HG02571 (cell line): ENCODE results near the gene CUBN.

Experiments used
- ATAC-seq: cut with Tn5 transposase; IDR thresholded peaks from one replicate; pipeline ENCODE4 v1.9.1; 2021; ENCODE audit warnings: mild to moderate bottlenecking, moderate library complexity; ENCODE audit not compliant: unreplicated experiment

CUBN gene

DNA sequence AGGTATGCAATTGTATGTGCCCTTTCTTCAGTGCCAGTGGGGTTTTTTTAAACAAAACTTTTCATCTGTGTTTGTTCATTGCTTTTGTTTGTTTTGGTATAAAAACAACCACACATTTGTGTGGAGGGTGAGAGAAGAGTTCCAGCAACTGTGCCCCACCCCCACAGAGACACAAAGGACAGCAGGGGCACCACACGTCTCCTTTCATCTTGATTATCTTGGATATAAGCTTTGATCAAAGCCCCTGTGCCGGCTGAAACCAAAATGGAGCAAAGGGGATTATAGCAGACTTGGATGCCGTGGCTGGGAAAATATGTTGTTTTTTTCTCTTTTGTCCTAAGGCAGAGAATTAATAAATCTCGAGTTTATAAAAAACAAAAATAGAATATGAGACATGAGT is 200.5 kb downstream of the CUBN start:
- ATAC-seq: no peak

DNA sequence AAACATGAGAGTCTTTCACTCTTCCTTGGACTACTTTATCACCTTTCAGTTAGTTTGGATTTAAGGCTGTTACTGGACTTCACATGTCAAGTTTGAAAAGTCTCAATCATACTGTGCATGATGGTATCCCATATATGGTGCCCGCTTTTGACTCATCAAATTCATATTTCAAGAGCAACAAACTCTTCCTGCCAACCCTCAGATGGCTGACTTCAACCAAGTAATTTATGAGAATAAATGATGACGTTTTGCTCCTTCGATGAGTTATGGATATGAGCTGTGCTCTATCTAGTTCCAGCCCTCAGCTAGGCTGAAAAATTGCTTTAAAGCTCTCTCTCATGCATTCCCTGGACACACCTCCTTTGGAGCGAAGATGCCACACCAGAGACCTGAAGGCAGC is 202.1 kb downstream of the CUBN start:
- ATAC-seq: no peak

DNA sequence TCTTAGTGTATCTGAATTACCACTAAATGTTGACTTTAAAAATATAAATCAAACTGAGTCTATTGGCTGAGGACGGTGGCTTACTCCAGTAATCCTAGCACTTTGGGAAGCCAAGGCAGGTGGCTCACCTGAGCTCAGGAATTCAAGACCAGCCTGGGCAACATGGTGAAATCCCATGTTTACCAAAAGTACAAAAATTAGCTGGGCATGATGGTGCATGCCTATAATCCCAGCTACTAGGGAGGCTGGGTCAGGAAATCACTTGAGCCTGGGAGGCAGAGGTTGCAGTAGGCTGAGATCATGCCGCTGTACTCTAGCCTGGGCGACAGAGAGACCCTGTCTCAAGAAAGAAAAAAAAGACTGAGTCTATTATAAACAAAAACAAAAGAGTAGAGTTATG is 205.9 kb downstream of the CUBN start:
- no peak for ATAC-seq

DNA sequence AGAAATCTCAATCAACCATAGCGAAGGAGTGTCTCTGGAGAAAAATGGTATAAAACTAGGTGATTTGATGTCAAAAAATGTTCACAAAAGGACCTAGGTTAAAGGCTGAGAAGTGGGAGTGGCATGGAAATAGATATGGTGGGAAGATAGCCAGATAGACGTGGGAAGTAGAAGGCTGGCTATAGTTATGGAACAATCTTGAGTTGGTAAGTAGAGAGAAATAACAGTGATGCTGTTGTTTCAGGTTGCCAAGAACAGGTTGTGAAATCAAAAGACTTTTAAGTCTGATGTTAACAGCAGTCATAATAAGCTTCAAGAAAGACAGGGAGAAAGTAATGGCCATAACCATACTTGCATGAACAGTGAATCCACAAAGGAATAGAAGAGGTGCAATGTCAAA is 206.3 kb downstream of the CUBN start:
- no peak for ATAC-seq

DNA sequence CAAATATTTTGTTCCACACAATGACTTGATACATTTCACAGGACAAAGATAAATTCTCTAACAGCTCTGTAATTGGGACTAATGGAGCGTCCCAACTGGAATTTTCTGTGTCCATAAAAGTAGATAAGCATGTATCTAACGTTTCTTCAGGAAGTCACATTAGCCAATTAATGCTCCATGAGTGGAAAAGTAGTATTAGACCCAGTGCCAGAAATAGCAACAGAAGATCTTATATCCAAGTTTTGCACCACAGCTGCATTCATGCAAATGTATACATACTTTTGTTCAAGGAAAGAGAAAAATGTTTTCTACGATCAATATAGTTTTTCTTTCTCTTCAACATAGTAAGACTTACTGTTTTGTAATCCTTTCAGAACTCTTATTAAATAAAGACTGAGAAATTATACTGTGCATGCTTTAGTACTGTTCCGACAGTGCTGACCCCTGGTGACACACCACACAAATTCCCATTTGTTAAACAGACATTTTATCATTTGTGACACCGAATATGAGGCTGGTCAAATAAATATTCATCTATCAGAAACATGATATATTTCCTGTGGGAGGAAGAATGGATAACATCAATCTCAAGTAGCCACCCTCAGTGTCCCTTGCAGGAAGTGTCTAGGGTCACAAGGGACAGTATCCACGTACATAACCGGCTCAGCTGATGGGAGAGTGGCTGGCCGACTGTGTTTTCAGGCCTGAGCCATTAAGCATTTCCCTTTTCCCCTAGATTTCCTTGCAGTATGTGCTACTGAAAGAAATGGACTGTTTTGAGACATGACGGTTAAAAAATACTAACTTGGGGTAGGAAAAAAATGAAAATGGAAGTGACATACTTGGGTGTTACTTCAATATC is 210.3 kb downstream of the CUBN start:
- ATAC-seq: no peak

DNA sequence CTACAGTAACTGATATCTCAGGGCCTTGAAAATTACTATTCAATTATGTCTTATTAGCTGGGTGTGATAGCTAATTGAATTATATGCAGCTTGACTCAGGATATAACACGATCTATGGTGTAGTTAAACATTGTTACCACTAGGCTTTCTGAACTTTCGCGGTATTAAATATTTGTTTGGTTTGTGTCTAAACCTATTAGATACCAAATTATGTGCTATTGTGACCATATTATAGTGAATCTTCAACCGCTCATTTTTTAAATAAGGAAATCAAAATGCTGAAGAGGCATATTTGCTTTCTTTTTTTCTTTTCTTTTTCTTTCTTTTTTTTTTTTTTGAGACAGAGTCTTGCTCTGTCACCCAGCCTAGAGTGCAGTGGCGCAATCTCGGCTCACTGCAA is 213.1 kb downstream of the CUBN start:
- no peak for ATAC-seq

DNA sequence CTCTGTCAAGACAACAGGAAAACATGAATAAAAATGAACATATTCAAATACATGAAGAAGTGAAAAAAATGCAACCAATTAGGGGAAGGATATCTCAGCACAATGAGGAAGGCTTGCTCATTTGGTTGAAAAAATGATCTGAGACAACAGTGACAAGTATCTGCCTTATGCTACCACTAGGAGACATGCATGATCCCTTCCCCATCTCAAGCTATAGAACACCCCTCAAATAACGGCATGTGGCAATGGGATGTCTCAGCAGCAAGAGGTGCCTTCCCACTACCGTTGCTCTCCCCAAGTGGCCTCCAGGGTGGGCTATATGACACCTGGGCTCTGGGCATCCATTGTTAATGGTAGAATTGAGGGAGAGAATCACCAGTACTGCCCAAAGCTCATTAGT is 214.3 kb downstream of the CUBN start:
- ATAC-seq: no peak

DNA sequence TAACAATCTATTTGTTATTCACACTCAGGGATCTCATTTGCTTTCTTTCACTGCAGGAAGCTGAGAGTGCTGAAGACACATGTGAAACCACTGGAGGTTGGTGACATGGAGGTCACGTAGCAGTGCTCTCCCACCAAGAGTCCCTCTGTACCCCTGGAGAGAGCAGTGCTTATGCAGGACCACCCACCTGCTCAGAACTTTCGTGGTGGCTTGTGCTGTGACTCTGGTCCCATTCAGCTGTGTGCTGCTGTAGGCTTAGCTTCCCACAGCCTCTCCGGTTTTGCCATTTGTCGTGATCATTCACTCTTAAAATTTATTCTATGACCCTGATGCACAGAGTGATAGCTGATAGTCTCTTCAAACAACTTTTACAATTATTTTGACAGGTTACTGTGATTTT is 216.3 kb downstream of the CUBN start:
- ATAC-seq: no peak

DNA sequence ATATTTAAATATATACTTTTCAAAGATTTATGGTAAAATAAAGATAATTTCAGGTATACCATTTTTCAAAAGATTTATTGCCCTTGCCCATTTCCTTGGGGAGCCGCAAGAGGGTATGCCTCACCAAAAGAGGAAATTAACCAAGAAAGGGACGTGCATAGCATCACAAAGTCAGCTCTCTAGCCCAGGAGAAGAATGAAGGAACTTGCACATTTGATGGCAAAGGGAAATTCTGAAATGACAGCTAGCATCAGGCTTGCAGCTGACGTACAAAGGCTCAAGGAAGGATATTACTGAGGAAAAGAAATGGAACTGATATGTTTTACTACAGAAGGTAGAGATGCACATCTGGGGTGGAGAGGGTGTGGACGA is 218.8 kb downstream of the CUBN start:
- no peak for ATAC-seq

DNA sequence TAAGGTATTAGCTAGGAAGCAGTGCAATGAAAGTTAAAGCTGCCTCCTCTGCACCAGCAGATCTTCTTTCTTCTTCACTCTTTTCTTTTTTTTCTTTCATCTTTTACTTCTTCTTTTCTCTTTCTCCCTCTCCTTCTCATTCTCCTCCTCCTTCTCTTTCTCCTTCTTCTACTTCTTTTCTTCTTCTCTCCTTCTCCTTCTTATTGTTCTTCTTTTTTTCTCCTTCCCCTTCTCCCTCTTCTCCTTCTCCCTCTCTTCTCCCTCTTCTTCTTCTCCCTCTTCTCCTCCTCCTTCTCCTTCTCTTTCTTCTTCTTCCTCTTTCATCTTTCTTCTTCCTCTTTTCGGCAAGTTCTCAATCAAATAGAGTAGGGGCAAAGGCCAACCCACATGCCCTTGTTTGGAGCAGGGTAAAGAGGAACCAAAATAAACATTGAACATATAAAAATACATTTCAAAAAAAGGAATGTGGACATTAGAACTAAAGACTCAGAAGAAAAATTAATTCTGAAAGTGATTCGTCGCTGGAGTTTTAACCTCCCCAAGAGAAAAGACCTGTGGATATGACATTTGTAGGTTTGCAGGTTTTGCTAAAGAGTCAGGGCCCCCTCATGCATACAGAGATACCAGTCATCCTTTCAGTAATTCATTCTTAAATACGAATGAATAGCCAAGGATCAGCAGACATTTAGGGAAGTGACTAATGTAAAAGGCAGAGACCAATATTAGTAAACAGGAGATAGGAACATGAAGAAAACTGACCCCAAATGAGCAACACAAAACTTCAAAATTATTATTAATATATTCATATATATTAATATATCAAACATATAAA is 219.4 kb downstream of the CUBN start:
- ATAC-seq: no peak

DNA sequence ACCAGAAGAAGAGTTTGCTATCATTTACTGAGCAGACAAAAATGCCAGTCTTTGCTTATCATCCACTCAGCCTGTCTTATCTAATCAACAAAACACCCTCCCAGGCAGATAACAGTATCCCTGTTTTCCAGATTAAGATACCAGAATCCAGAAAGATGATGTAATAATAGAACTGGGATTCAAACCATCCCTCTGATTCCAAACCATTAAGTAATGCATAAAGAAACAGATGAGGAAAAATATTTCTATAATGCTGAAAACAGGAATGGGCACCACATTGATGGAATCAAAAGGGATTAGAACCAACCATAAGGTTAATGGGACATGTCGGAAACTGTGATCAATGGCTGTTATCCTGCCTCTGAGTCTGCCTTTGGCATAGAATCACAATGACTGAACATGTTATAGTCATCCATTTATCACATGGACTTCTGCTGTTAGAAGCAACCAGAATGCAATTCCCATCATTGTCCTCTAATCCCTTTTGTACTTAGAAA is 220.3 kb downstream of the CUBN start:
- no peak for ATAC-seq

DNA sequence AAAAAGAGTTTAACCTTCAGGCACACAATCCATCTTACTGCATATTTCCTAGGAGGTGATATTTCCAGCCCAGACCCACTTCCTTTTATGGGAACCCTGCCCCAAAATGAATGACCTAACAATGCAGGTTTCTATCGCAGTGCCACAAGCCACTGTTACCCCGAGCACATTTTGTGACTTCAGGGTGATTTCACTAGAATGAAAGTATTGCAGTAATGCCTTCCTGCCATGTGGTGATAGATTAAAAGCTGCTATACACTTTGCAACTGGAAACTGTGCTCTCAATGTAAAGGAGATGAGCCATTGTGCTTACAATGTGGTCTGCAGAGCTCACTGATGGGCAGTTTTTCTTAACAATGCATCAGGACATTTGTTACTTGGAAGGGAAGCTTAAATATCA is 221.9 kb downstream of the CUBN start:
- ATAC-seq: no peak

DNA sequence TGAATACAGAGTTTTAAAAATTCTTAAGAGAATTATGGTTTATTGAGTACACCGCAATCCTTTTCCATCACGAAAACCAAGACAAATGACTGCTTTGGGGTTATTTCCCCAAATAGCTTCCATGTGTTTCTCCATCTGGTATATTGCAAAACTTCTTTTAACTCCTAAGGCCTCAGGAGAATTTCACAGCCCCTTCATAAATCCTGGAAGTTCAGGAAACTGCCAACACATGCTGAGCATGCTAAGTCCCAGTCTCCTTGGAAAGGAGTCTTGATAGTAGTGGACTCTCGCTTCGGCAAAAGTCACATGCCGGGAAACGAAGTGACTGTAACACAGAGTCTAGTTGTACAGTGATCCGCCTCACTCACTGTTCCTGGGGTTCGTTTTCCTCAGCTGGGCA is 224.3 kb downstream of the CUBN start:
- ATAC-seq: no peak

DNA sequence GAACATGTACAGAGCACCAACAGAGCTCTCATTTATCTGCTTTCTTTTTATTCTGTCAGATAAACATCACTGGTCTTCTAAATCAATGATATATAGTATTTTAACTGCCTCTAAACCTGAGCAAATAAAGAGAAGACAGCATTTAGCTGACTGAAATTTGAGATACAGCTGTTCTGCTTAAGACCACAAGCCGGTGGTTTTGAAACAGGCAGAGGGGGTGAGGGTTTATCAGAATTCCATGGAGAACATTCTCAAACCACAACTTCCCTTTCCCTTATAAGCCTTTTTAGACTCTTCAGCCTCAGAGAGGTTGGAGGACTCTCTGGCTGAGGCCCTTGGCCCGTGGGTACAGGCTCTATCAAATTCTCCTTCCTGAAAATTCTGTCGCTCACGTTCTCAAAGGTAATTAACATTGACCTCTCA is 225.0 kb downstream of the CUBN start:
- ATAC-seq: no peak

DNA sequence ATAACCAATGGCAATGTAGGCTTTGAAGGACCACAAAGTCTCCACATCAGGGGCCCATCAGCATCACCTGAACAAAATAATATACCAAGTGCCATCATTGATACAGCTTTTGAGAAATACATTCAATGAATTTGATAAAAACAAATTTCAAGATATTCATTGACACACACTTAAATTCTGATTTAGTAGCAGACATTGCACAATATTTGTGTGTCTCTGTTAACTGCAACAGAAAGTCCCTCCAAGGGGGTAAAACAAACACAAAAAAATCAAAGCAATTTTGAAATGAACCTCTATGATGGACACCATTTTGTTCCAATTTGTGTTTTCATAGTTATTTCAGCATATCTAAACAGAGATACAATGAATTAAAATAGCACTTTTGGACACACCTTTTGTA is 225.6 kb downstream of the CUBN start:
- no peak for ATAC-seq

DNA sequence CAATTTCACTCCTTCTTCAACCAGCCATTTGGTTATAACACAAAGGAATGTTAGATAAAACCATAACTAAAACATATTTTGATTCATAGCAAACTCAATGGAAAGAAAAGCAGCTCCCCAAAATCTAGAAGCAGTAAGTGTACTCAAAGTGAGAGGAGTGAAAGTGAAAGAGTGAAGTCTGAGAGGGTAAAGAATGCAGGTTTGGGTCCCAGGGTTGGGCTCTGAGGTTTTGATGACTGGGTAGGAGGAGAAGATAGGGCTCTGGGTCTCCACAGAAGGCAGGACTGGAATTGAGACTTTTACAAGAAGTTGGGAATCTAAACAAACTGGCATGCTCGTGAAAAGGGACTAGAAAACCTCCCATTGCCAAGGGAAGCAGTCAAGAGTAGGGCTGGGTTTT is 227.0 kb downstream of the CUBN start:
- ATAC-seq: no peak

DNA sequence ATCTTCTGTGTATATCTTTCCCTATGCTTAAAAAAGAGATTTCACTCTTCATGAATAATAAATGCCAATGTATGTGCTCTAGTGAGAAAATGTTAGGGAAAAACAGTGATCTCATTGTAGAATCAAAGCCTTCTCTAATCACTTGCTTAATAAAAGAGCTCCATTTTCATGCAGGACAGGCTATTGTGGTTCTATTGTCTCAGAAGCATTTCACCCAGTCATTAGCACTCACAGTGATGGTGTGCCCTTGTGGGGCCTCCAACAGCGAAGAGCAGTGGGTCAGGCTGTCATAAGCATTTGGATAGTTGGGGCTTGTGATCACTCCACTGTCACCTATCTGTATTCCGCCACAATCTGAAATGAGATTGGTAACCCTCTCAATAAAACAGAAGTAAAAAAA is 228.5 kb downstream of the CUBN start:
- no peak for ATAC-seq

DNA sequence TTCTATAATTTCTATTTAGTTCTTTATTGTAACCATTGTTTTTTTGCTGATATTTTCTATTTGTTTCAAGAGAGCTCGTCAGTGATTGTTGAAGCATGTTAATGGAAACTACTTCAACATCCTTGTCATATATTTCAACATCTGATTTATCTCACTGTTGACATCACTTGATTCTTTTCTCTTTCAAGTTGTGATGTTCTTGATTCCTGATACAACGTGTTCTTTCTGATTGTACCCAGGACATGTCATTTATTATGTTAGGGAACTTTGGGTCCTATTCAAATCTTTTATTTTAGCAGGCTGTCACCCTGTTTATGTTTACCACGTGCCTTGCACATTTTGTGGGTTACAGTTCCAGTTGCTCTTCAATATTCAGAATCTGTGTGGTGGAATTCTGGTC is 232.6 kb downstream of the CUBN start:
- ATAC-seq: no peak

DNA sequence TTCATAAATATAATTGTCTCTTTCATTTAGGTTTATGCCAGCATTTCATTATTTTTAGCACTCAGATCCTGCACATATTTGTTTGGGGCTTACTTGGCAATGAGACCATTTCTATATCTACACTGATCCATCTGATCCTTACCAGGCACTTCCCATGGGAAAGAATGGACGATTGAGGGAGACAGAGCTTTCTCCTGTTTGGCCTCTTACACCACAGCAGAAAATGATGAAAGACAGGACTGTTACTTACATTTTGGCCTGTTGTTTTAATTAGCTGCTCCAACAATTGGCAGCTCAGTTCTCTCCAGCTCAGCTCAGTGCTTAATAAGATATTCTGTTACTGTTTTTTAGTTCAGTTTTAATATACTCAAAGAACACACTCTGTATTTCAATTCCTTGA is 234.8 kb downstream of the CUBN start:
- ATAC-seq: no peak

DNA sequence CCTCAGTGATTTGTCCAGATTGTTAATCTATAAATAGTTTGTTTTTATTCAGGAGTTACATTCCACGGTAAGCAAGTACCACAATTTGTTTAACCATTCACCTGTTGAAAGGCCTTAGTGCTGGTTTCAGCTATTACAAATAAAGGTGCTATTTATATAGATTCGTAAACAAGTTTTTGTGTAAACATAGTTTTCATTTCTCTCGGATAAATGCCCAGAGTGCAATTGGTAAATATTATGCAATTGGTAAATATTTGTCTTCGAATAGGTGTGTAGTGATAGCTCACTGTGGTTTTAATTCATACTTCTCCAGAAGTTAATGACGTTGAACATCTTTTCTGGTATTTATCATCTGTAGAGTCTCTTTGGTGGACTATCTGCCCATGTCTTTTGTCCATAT is 235.9 kb downstream of the CUBN start:
- no peak for ATAC-seq

DNA sequence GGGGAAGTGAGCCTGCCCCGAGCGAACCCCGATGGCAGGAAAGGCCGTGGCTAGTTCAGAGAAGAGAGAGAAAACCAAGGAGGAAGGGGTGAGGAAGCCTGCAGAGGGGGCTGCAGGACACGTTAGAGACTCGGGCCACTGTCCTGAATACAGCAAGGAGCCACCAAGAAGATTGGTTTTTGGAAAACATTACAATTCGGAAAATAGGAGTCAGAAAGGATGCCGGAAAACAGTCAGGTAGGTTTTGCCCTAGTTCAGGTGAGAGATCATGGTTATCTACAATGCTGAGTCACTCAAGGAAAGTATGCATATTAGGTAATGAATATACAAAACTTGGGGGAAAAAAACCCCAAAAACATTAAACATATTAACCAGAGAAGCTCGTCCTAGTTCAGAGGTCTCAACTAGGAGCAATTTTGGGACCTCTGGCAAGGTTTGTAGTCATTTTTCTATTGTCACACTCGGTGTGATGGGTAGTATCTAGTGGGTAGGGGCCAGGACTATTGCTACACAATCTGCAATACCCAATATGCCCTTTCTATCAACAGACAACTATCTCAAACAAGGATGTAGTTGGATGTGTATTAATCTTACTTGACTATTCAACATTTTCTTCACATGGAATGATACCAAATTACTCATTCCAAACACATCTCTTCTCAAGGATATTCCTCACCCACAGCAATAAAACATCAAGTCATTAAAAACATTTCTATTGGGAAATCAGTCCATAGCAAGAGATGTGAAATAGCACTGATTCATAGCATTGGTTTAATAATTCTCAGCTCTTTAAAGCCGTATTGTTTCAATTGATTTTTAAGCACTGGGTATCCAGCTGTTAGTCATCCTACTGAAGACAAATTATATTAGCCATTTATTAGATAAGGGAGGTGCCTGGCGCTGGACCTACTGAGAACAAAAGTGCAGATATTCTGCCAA is 238.0 kb downstream of the CUBN start:
- no peak for ATAC-seq
